Adrenal gland (tissue), 12 donors: ENCODE results near the gene SLC24A3. TPM values are rescaled to one million over a fixed set of nuclear protein-coding genes. Genes with fewer than 3 reads are reported as not detected.

Experiments
- DNase-seq, 7 donors: peaks; one replicate each; pipeline ENCODE4 v3.0.0-alpha.2; 2019 to 2020
- H3K27ac ChIP-seq, 5 donors: fragments of 200-600 bp; sonication (generic) in 4 of 5; 1 replicate in 3 of 5; 2 replicates in 2 of 5; pipeline versions ENCODE4 v1.5.1 to v1.8.0; 2016 to 2020; ENCODE audit warnings: mild to moderate bottlenecking in 1 of 5
- H3K27me3 ChIP-seq: fragments of 200-600 bp; 2 replicates; pipeline ENCODE4 v1.8.0; 2021
- H3K36me3 ChIP-seq, 2 donors: fragments of 200-600 bp; replicated peaks in 1 of 2; 1 replicate in 1 of 2; 2 replicates in 1 of 2; pipeline versions ENCODE4 v1.5.1 to v1.8.0; 2018 to 2022
- H3K4me1 ChIP-seq, 2 donors: fragments of 200-600 bp; replicated peaks in 1 of 2; 1 replicate in 1 of 2; 2 replicates in 1 of 2; pipeline versions ENCODE4 v1.5.1 to v1.8.0; 2018 to 2021
- H3K4me3 ChIP-seq, 4 donors: fragments of 200-600 bp; sonication (generic) in 3 of 4; one replicate each; pipeline ENCODE4 v1.5.1; 2016 to 2018
- H3K9me3 ChIP-seq, 3 donors: fragments of 200-600 bp; sonication (generic) in 1 of 3; replicated peaks in 1 of 3; 1 replicate in 2 of 3; 2 replicates in 1 of 3; pipeline versions ENCODE4 v1.5.1 to v1.8.0; 2016 to 2021
- CTCF ChIP-seq, 6 experiments: fragments of 450-650 bp in 4 of 6; fragments of 200-600 bp in 2 of 6; sonication (generic) in 1 of 6; IDR thresholded peaks; 1 replicate in 5 of 6; 2 replicates in 1 of 6; pipeline versions ENCODE4 v1.5.1 to v1.8.0; 2016 to 2021; ENCODE audit warnings: antibody characterized with exemption in 6 of 6, mild to moderate bottlenecking in 2 of 6, moderate library complexity in 1 of 6
- POLR2A ChIP-seq, 2 donors: fragments of 450-650 bp; IDR thresholded peaks; one replicate each; pipeline ENCODE4 v1.6.1; 2017; ENCODE audit warnings: antibody characterized with exemption in 2 of 2, mild to moderate bottlenecking in 2 of 2, moderate library complexity in 1 of 2
- WGBS, 4 donors: extraction: QIAGEN DNeasy Blood & Tissue Kit in 2 of 4; methylation state at CpG; one replicate each; pipeline versions ENCODE4 v1.1.5 to v1.1.7; 2013 to 2017; 5-methylcytosine and 5-hydroxymethylcytosine counted together
- intact Hi-C, 2 donors: fragments of 100-400 bp; cut with DNase I; formaldehyde crosslinking; loops; one replicate each; pipeline versions ENCODE4 v1.14.1 to v1.15.0; 2022 to 2023
- polyA plus RNA-seq, 3 donors: library from polyadenylated mRNA; stranded (reverse); fragments of 200-250 nt in 2 of 3; fragments of 350-450 nt in 1 of 3; fragmentation: Illumina TruSeq in 1 of 3; extraction: RNeasy Lipid Tissue Mini Kit (QIAGEN cat#74804) in 1 of 3; gene quantifications; one replicate each; pipeline ENCODE4 v1.2.3, GENCODE V29; 2013 to 2014
- total RNA-seq, 9 donors: library from RNA; depleted of rRNA in 4 of 9; stranded (reverse); fragments of >200 nt in 4 of 9; fragments of 120-200 nt in 1 of 9; fragmentation: NEBNext Ultra II Directional in 1 of 9; extraction: Animal tissue kit (Norgen Biotek cat#: 25700) in 1 of 9; gene quantifications; one replicate each; pipeline versions ENCODE4 v1.1.0 to v1.2.4, GENCODE V29; 2013 to 2023
- donor health status: healthy with polysubstance abuse.
- donor health status: Bipolar disorder and iron deficiency.
- donor health status: DM: yes; HTN: yes; CAD: no.
- donor health status: DM: no; HTN: no; CAD: no.
- donor health status: DM: no; HTN: no; CAD: no.
- donor health status: DM: yes; HTN: yes; CAD: no.

SLC24A3 gene
- total and polyA plus RNA-seq, 12 donors: 0.89 to 44.4 (median 2.7) TPM

GRCh38 chr20:19429538-19429937 lies 217.1 kb downstream of the SLC24A3 start:
- TF ChIP-seq POLR2A (IDR thresholded peaks at IDR 0.05): no peak
- no peak for TF ChIP-seq CTCF (IDR thresholded peaks at IDR 0.05)
- H3K4me1 ChIP-seq: no peaks in the 10 kb centered on the region
- no peak overlapping the region for H3K27ac ChIP-seq
- no peak overlapping the region for H3K4me3 ChIP-seq
- DNase-seq: no peak
- H3K27me3 ChIP-seq: no peaks in the 10 kb centered on the region
- no peaks in the 10 kb centered on the region for H3K36me3 ChIP-seq
- intact Hi-C loops: no loop called here
- WGBS, 4 donors: 50 to 65% (median 59%) methylated on average over 7 of the region's 7 CpGs
- H3K9me3 ChIP-seq: no peaks in the 10 kb centered on the region

- Histone ChIP-seq H3K27me3 (no peaks in the 10 kb centered on the region), H3K9me3 (no peaks in the 10 kb centered on the region), H3K27ac (no peak overlapping the region), H3K4me3 (no peak overlapping the region), H3K4me1 (no peaks in the 10 kb centered on the region), H3K36me3 (no peaks in the 10 kb centered on the region)
- intact Hi-C loops: no loop called here
- WGBS, 4 donors: 81 to 95% (median 84%) methylated on average over 5 of the region's 5 CpGs
- TF ChIP-seq CTCF (IDR thresholded peaks at IDR 0.05) (no peak), POLR2A (IDR thresholded peaks at IDR 0.05) (no peak)
- DNase-seq: no peak
Measured at GRCh38 chr20:19430641-19431315, 218.3 kb downstream of the SLC24A3 start.

GRCh38 chr20:19431316-19431700 lies 218.9 kb downstream of the SLC24A3 start:
- intact Hi-C loops: no loop called here
- WGBS, 4 donors: 34 to 60% (median 52%) methylated on average over 3 to 4 of the region's 4 CpGs
- Histone ChIP-seq H3K4me1 (no peaks in the 10 kb centered on the region), H3K9me3 (no peaks in the 10 kb centered on the region), H3K36me3 (no peaks in the 10 kb centered on the region), H3K27me3 (no peaks in the 10 kb centered on the region), H3K27ac (no peak overlapping the region), H3K4me3 (no peak overlapping the region)
- DNase-seq: no peak
- TF ChIP-seq POLR2A (IDR thresholded peaks at IDR 0.05) (no peak), CTCF (IDR thresholded peaks at IDR 0.05) (no peak)

- H3K27ac ChIP-seq: no peak overlapping the region
- H3K36me3 ChIP-seq: no peaks in the 10 kb centered on the region
- no peaks in the 10 kb centered on the region for H3K27me3 ChIP-seq
- intact Hi-C loops: no loop called here
- TF ChIP-seq CTCF (IDR thresholded peaks at IDR 0.05) (no peak), POLR2A (IDR thresholded peaks at IDR 0.05) (no peak)
- WGBS, 4 donors: 71 to 78% (median 73%) methylated on average over 2 of the region's 2 CpGs
- H3K9me3 ChIP-seq: no peaks in the 10 kb centered on the region
- H3K4me1 ChIP-seq: no peaks in the 10 kb centered on the region
- no peak overlapping the region for H3K4me3 ChIP-seq
- DNase-seq: no peak
Measured at GRCh38 chr20:19431906-19432305, 219.5 kb downstream of the SLC24A3 start.
